ENCODE measurements around the gene OR9A2. TPM values are rescaled to one million over a fixed set of nuclear protein-coding genes. Genes with fewer than 3 reads are reported as not detected.

OR9A2 gene
- total RNA-seq, 1 donor from 2014 or later = not detected

DNA sequence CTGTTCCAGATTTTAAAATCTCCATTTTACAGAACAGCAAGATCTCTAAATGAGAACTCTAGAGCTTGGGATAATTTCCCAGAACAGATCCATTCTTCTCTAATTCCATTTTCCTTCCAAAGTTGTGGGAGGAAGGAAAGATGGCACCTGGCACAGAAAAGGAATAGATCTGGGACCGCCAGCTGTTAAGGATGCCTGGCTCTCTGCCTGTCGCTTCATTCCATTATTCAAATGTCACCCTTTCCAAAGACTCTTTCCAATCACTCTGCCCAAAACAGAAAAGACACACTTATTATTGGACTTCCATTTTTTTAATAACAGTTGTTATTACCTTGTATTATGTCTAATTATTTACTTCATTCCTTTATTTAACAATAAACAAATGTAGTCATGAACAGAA is 751 bp upstream of the OR9A2 start:
- Mint-ChIP-seq H3K27ac (ENCODE audit: unreplicated experiment) (no peak overlapping the region), H3K36me3 (ENCODE audit: low read depth, unreplicated experiment) (no peaks in the 10 kb centered on the region), H3K4me3 (ENCODE audit: unreplicated experiment) (no peak overlapping the region), H3K9me3 (ENCODE audit: unreplicated experiment) (no peaks in the 10 kb centered on the region), H3K27me3 (ENCODE audit: low read depth, unreplicated experiment) (peaks cover 6% of the 10 kb centered on the region), H3K4me1 (ENCODE audit: low read depth, unreplicated experiment) (no peaks in the 10 kb centered on the region)
- no peaks in the 10 kb centered on the region for H4K20me1 ChIP-seq (ENCODE audit: insufficient read depth, low read length)
- H3K27me3 ChIP-seq (ENCODE audit: insufficient read depth, low read length) = peaks cover 3% of the 10 kb centered on the region
- H3K36me3 ChIP-seq (ENCODE audit: insufficient read depth, low read length) = no peaks in the 10 kb centered on the region
- H3K79me2 ChIP-seq (ENCODE audit: insufficient read depth, low read length) = no peaks in the 10 kb centered on the region
- H2AFZ ChIP-seq (ENCODE audit: low read depth, low read length) = no peak overlapping the region
- no peak for DNase-seq (ENCODE audit: low read depth)
- H3K27ac ChIP-seq (ENCODE audit: low read depth, low read length) = no peak overlapping the region
- H3K9me3 ChIP-seq (ENCODE audit: insufficient read depth, low read depth, low read length) = no peaks in the 10 kb centered on the region
- TF ChIP-seq CTCF (IDR thresholded peaks at IDR 0.05; ENCODE audit: insufficient read depth, low read depth, low read length) = no peak
- no peak for TF ChIP-seq EZH2 (IDR thresholded peaks at IDR 0.05; ENCODE audit: insufficient read depth, low read length)
- no peaks in the 10 kb centered on the region for H3K4me1 ChIP-seq (ENCODE audit: insufficient read depth, low read length)
- no peak overlapping the region for H3K4me2 ChIP-seq (ENCODE audit: low read length)
- H3K9ac ChIP-seq (ENCODE audit: low read length) = no peak overlapping the region
- FAIRE-seq = no peak
- H3K4me3 ChIP-seq (ENCODE audit: insufficient read depth, low read depth, low read length) = no peak overlapping the region

GRCh38 chr7:143025371-143025770 is 1.6 kb downstream of the OR9A2 start:
- H3K27ac Mint-ChIP-seq (ENCODE audit: unreplicated experiment) = no peak overlapping the region
- TF ChIP-seq EZH2 (IDR thresholded peaks at IDR 0.05; ENCODE audit: insufficient read depth, low read length) (no peak), CTCF (IDR thresholded peaks at IDR 0.05; ENCODE audit: insufficient read depth, low read depth, low read length) (no peak)
- Histone ChIP-seq H3K4me1 (ENCODE audit: insufficient read depth, low read length) (no peaks in the 10 kb centered on the region), H3K9ac (ENCODE audit: low read length) (no peak overlapping the region), H3K9me3 (ENCODE audit: insufficient read depth, low read depth, low read length) (no peaks in the 10 kb centered on the region), H3K36me3 (ENCODE audit: insufficient read depth, low read length) (no peaks in the 10 kb centered on the region), H3K4me3 (ENCODE audit: insufficient read depth, low read depth, low read length) (no peak overlapping the region), H3K27me3 (ENCODE audit: insufficient read depth, low read length) (peaks cover 3% of the 10 kb centered on the region), H3K79me2 (ENCODE audit: insufficient read depth, low read length) (no peaks in the 10 kb centered on the region), H4K20me1 (ENCODE audit: insufficient read depth, low read length) (no peaks in the 10 kb centered on the region), H3K27ac (ENCODE audit: low read depth, low read length) (no peak overlapping the region), H3K4me2 (ENCODE audit: low read length) (no peak overlapping the region), H2AFZ (ENCODE audit: low read depth, low read length) (no peak overlapping the region)
- no peaks in the 10 kb centered on the region for H3K36me3 Mint-ChIP-seq (ENCODE audit: low read depth, unreplicated experiment)
- DNase-seq (ENCODE audit: low read depth) = no peak
- peaks cover 5% of the 10 kb centered on the region for H3K27me3 Mint-ChIP-seq (ENCODE audit: low read depth, unreplicated experiment)
- no peaks in the 10 kb centered on the region for H3K9me3 Mint-ChIP-seq (ENCODE audit: unreplicated experiment)
- H3K4me1 Mint-ChIP-seq (ENCODE audit: low read depth, unreplicated experiment) = no peaks in the 10 kb centered on the region
- no peak for FAIRE-seq
- no peak overlapping the region for H3K4me3 Mint-ChIP-seq (ENCODE audit: unreplicated experiment)

GRCh38 chr7:143023047-143023446 is 3.9 kb downstream of the OR9A2 start:
- no peak for TF ChIP-seq EZH2 (IDR thresholded peaks at IDR 0.05; ENCODE audit: insufficient read depth, low read length)
- no peak for TF ChIP-seq CTCF (IDR thresholded peaks at IDR 0.05; ENCODE audit: insufficient read depth, low read depth, low read length)
- Histone ChIP-seq H3K9me3 (ENCODE audit: insufficient read depth, low read depth, low read length) (no peaks in the 10 kb centered on the region), H3K27me3 (ENCODE audit: insufficient read depth, low read length) (no peaks in the 10 kb centered on the region), H4K20me1 (ENCODE audit: insufficient read depth, low read length) (no peaks in the 10 kb centered on the region), H3K79me2 (ENCODE audit: insufficient read depth, low read length) (no peaks in the 10 kb centered on the region), H3K36me3 (ENCODE audit: insufficient read depth, low read length) (no peaks in the 10 kb centered on the region), H3K4me2 (ENCODE audit: low read length) (no peak overlapping the region), H2AFZ (ENCODE audit: low read depth, low read length) (no peak overlapping the region), H3K27ac (ENCODE audit: low read depth, low read length) (no peak overlapping the region), H3K9ac (ENCODE audit: low read length) (no peak overlapping the region), H3K4me1 (ENCODE audit: insufficient read depth, low read length) (no peaks in the 10 kb centered on the region), H3K4me3 (ENCODE audit: insufficient read depth, low read depth, low read length) (no peak overlapping the region)
- Mint-ChIP-seq H3K4me3 (ENCODE audit: unreplicated experiment) (no peak overlapping the region), H3K9me3 (ENCODE audit: unreplicated experiment) (no peaks in the 10 kb centered on the region), H3K27me3 (ENCODE audit: low read depth, unreplicated experiment) (peaks cover 5% of the 10 kb centered on the region), H3K27ac (ENCODE audit: unreplicated experiment) (no peak overlapping the region), H3K4me1 (ENCODE audit: low read depth, unreplicated experiment) (no peaks in the 10 kb centered on the region), H3K36me3 (ENCODE audit: low read depth, unreplicated experiment) (no peaks in the 10 kb centered on the region)
- FAIRE-seq (no peak), DNase-seq (ENCODE audit: low read depth) (no peak)
